Activated CD4-positive, alpha-beta T cell treated with anti-CD3 and anti-CD28 coated beads, Interleukin-2, amount 10 ng/mL, durations not matched to agents 7 days and 5 days (primary cell): Measurements from ENCODE around the gene LMAN1L. TPM values are rescaled to one million over a fixed set of nuclear protein-coding genes. Genes with fewer than 3 reads are reported as not detected.
A peak's percentile ranks its signal among the peaks of the same experiment; 100 is the strongest.

Source experiments
- CTCF ChIA-PET: fragments of 350-600 bp; sonication (Branson Sonifier 250); formaldehyde crosslinking; loops from one replicate; lab custom pipeline; 2021; ENCODE audit warnings: antibody characterized with exemption; lab: Charles Lee
- POLR2A ChIA-PET: fragments of 350-600 bp; sonication (Branson Sonifier 250); formaldehyde crosslinking; loops from one replicate; lab custom pipeline; 2021; ENCODE audit warnings: antibody characterized with exemption; lab: Charles Lee
- DNase-seq: peaks from one replicate; pipeline ENCODE4 v3.0.0-alpha.2; 2020
- H3K27ac Mint-ChIP-seq: one replicate; pipeline ENCODE4 v1.8.0; 2021; ENCODE audit warnings: mild to moderate bottlenecking, moderate library complexity, mixed read lengths
- H3K27me3 Mint-ChIP-seq: one replicate; pipeline ENCODE4 v1.8.0; 2021; ENCODE audit warnings: mixed read lengths
- H3K36me3 Mint-ChIP-seq: one replicate; pipeline ENCODE4 v1.8.0; 2021; ENCODE audit warnings: low read depth, mixed read lengths
- H3K4me1 Mint-ChIP-seq: one replicate; pipeline ENCODE4 v1.8.0; 2021; ENCODE audit warnings: mixed read lengths
- H3K4me3 Mint-ChIP-seq: one replicate; pipeline ENCODE4 v1.8.0; 2021; ENCODE audit warnings: mild to moderate bottlenecking, moderate library complexity, mixed read lengths
- H3K9me3 Mint-ChIP-seq: one replicate; pipeline ENCODE4 v1.8.0; 2021; ENCODE audit warnings: mixed read lengths
- total RNA-seq, 2 experiments: library from RNA; stranded (reverse); gene quantifications; one replicate each; pipeline ENCODE4 v1.2.3, GENCODE V29; 2021

The LMAN1L gene
- total RNA-seq, 2 experiments from 2014 or later, result 0.87 to 0.92 TPM

GRCh38 chr15:74799255-74799855 is 13.3 kb upstream of the LMAN1L start:
- Mint-ChIP-seq H3K9me3 (no peaks in the 10 kb centered on the region), H3K4me3 (no peak overlapping the region), H3K27me3 (no peaks in the 10 kb centered on the region), H3K4me1 (peaks cover 59% of the 10 kb centered on the region), H3K27ac (peak overlapping the region; percentile 80), H3K36me3 (peaks cover 60% of the 10 kb centered on the region)
- ChIA-PET POLR2A (interaction anchor here (1.2 kb wide), 1 partner anchor 28 kb away, joined by 5 read pairs; no protein-coding TSS in a partner anchor), CTCF (interaction anchor here (0.6 to 27.7 kb wide), 14 partner anchors 9 to 425 kb away, joined by 3 to 930 read pairs (median 4); partner anchors contain the start of gene CSK)
- DNase-seq, result peak; percentile 33

- H3K9me3 Mint-ChIP-seq, result no peaks in the 10 kb centered on the region
- peaks cover 55% of the 10 kb centered on the region for H3K4me1 Mint-ChIP-seq
- POLR2A ChIA-PET, result interaction anchor here (1.2 kb wide), 1 partner anchor 29 kb away, joined by 5 read pairs; no protein-coding TSS in a partner anchor
- peaks cover 63% of the 10 kb centered on the region for H3K36me3 Mint-ChIP-seq
- no peak overlapping the region for H3K4me3 Mint-ChIP-seq
- peak; percentile 86 for DNase-seq
- CTCF ChIA-PET, result interaction anchor here (0.6 to 27.7 kb wide), 15 partner anchors 8 to 425 kb away, joined by 3 to 930 read pairs (median 4); partner anchors contain the start of gene CSK
- H3K27me3 Mint-ChIP-seq, result no peaks in the 10 kb centered on the region
- H3K27ac Mint-ChIP-seq, result peak overlapping the region; percentile 80
Measured at GRCh38 chr15:74799856-74800558, 12.6 kb upstream of the LMAN1L start.

GRCh38 chr15:74800559-74801094 is 12.0 kb upstream of the LMAN1L start:
- Mint-ChIP-seq H3K27ac (no peak overlapping the region), H3K4me3 (no peak overlapping the region), H3K36me3 (peaks cover 59% of the 10 kb centered on the region), H3K4me1 (peaks cover 49% of the 10 kb centered on the region), H3K27me3 (no peaks in the 10 kb centered on the region), H3K9me3 (no peaks in the 10 kb centered on the region)
- DNase-seq, result no peak
- ChIA-PET CTCF (interaction anchor here (0.8 to 27.7 kb wide), 8 partner anchors 10 to 166 kb away, joined by 3 to 930 read pairs (median 6); partner anchors contain the start of genes CSK and LMAN1L), POLR2A (no interaction called here)

GRCh38 chr15:74801311-74801997 is 11.2 kb upstream of the LMAN1L start:
- H3K27me3 Mint-ChIP-seq, result no peaks in the 10 kb centered on the region
- ChIA-PET POLR2A (no interaction called here), CTCF (interaction anchor here (0.6 to 27.7 kb wide), 4 partner anchors 10 to 20 kb away, joined by 3 to 930 read pairs (median 6); partner anchors contain the start of genes CSK and LMAN1L)
- peaks cover 45% of the 10 kb centered on the region for H3K4me1 Mint-ChIP-seq
- H3K27ac Mint-ChIP-seq, result no peak overlapping the region
- peak; percentile 5 for DNase-seq
- H3K36me3 Mint-ChIP-seq, result peaks cover 53% of the 10 kb centered on the region
- no peak overlapping the region for H3K4me3 Mint-ChIP-seq
- H3K9me3 Mint-ChIP-seq, result no peaks in the 10 kb centered on the region

GRCh38 chr15:74802290-74802689 is 10.3 kb upstream of the LMAN1L start:
- CTCF ChIA-PET, result interaction anchor here (0.7 to 27.7 kb wide), 2 partner anchors 8 to 21 kb away, joined by 4 to 930 read pairs; partner anchors contain the start of gene CSK
- Mint-ChIP-seq H3K36me3 (peaks cover 52% of the 10 kb centered on the region), H3K27me3 (no peaks in the 10 kb centered on the region), H3K4me1 (peaks cover 48% of the 10 kb centered on the region), H3K27ac (no peak overlapping the region), H3K4me3 (no peak overlapping the region), H3K9me3 (no peaks in the 10 kb centered on the region)
- POLR2A ChIA-PET, result no interaction called here
- DNase-seq, result peak; percentile 5

- H3K4me1 Mint-ChIP-seq, result peaks cover 44% of the 10 kb centered on the region
- H3K4me3 Mint-ChIP-seq, result no peak overlapping the region
- POLR2A ChIA-PET, result no interaction called here
- peaks cover 51% of the 10 kb centered on the region for H3K36me3 Mint-ChIP-seq
- no peak overlapping the region for H3K27ac Mint-ChIP-seq
- no peaks in the 10 kb centered on the region for H3K9me3 Mint-ChIP-seq
- no peak for DNase-seq
- CTCF ChIA-PET, result interaction anchor here (27.7 kb wide), 1 partner anchor 22 kb away, joined by 930 read pairs; the partner anchor contains the start of gene CSK
- H3K27me3 Mint-ChIP-seq, result no peaks in the 10 kb centered on the region
Measured at GRCh38 chr15:74802862-74803447, 9.7 kb upstream of the LMAN1L start.

GRCh38 chr15:74804935-74805334 is 7.7 kb upstream of the LMAN1L start:
- ChIA-PET CTCF (interaction anchor here (0.5 to 27.7 kb wide), 7 partner anchors 11 to 157 kb away, joined by 3 to 930 read pairs (median 3); partner anchors contain the start of gene CSK), POLR2A (no interaction called here)
- Mint-ChIP-seq H3K27me3 (no peaks in the 10 kb centered on the region), H3K4me1 (peaks cover 25% of the 10 kb centered on the region), H3K36me3 (peaks cover 38% of the 10 kb centered on the region), H3K9me3 (no peaks in the 10 kb centered on the region), H3K27ac (no peak overlapping the region), H3K4me3 (no peak overlapping the region)
- DNase-seq, result no peak

GRCh38 chr15:74807282-74807681 is 5.4 kb upstream of the LMAN1L start:
- H3K27ac Mint-ChIP-seq, result no peak overlapping the region
- POLR2A ChIA-PET, result no interaction called here
- peaks cover 21% of the 10 kb centered on the region for H3K36me3 Mint-ChIP-seq
- CTCF ChIA-PET, result interaction anchor here (1.2 to 27.7 kb wide), 2 partner anchors 11 to 26 kb away, joined by 3 to 930 read pairs; partner anchors contain the start of gene CSK
- peaks cover 20% of the 10 kb centered on the region for H3K4me1 Mint-ChIP-seq
- DNase-seq, result no peak
- H3K4me3 Mint-ChIP-seq, result no peak overlapping the region
- no peaks in the 10 kb centered on the region for H3K9me3 Mint-ChIP-seq
- no peaks in the 10 kb centered on the region for H3K27me3 Mint-ChIP-seq

- Mint-ChIP-seq H3K36me3 (peaks cover 14% of the 10 kb centered on the region), H3K9me3 (no peaks in the 10 kb centered on the region), H3K27ac (peak overlapping the region; percentile 79), H3K4me3 (no peak overlapping the region), H3K4me1 (peaks cover 20% of the 10 kb centered on the region), H3K27me3 (no peaks in the 10 kb centered on the region)
- ChIA-PET POLR2A (no interaction called here), CTCF (interaction anchor here (0.9 to 27.7 kb wide), 2 partner anchors 9 to 27 kb away, joined by 4 to 930 read pairs; partner anchors contain the start of gene CSK)
- no peak for DNase-seq
Measured at GRCh38 chr15:74808078-74808839, 4.4 kb upstream of the LMAN1L start.

- no peak for DNase-seq
- Mint-ChIP-seq H3K4me1 (peaks cover 19% of the 10 kb centered on the region), H3K9me3 (no peaks in the 10 kb centered on the region), H3K4me3 (no peak overlapping the region), H3K36me3 (peaks cover 12% of the 10 kb centered on the region), H3K27me3 (no peaks in the 10 kb centered on the region), H3K27ac (peak overlapping the region; percentile 68)
- ChIA-PET POLR2A (no interaction called here), CTCF (interaction anchor here (0.9 to 27.7 kb wide), 3 partner anchors 9 to 28 kb away, joined by 3 to 930 read pairs (median 4); partner anchors contain the start of gene CSK)
Measured at GRCh38 chr15:74808840-74809229, 3.8 kb upstream of the LMAN1L start.

- CTCF ChIA-PET, result interaction anchor here (1.0 to 27.7 kb wide), 4 partner anchors 9 to 28 kb away, joined by 3 to 930 read pairs (median 4); partner anchors contain the start of gene CSK
- no peaks in the 10 kb centered on the region for H3K27me3 Mint-ChIP-seq
Measured at GRCh38 chr15:74809242-74809641, 3.4 kb upstream of the LMAN1L start.

More at GRCh38 chr15:74809242-74809641, 3.4 kb upstream of the LMAN1L start:
- H3K9me3 Mint-ChIP-seq, result no peaks in the 10 kb centered on the region
- H3K36me3 Mint-ChIP-seq, result peaks cover 8% of the 10 kb centered on the region
- DNase-seq, result no peak
- H3K4me1 Mint-ChIP-seq, result peaks cover 15% of the 10 kb centered on the region
- H3K27ac Mint-ChIP-seq, result peak overlapping the region; percentile 68
- POLR2A ChIA-PET, result no interaction called here
- no peak overlapping the region for H3K4me3 Mint-ChIP-seq
